GM12872 (cell line): ENCODE results near the gene RBM23.

ENCODE experiments used
- CTCF ChIP-seq: IDR thresholded peaks from 3 replicates; pipeline ENCODE4 v1.5.1; 2011; ENCODE audit warnings: low read depth, mild to moderate bottlenecking, low read length, moderate library complexity; ENCODE audit not compliant: insufficient read depth

RBM23 gene

GRCh38 chr14:22935156-22935555, 16.2 kb upstream of the RBM23 start:
- TF ChIP-seq CTCF: no peak

- TF ChIP-seq CTCF: no peak
These were observed 13.2 kb upstream of the RBM23 start for GRCh38 chr14:22932146-22932545.

- TF ChIP-seq CTCF: no peak
These were observed 11.0 kb upstream of the RBM23 start for GRCh38 chr14:22929961-22930364.

- no peak for TF ChIP-seq CTCF
These were observed 10.4 kb upstream of the RBM23 start, which contains the start of gene PRMT5 for GRCh38 chr14:22929104-22929960. Gene PRMT5, minus strand, starts transcription at chr14:22929376. Its CDS starts 15 bp downstream, at chr14:22929361.

- no peak for TF ChIP-seq CTCF
These were observed 9.5 kb upstream of the RBM23 start for GRCh38 chr14:22928237-22929103.

- TF ChIP-seq CTCF: no peak
These were observed 7.4 kb upstream of the RBM23 start for GRCh38 chr14:22926316-22926715.

- no peak for TF ChIP-seq CTCF
These were observed 6.6 kb upstream of the RBM23 start for GRCh38 chr14:22925513-22925912.
